ENCODE data around the gene PTPRG. TPM values are rescaled to one million over a fixed set of nuclear protein-coding genes. Genes with fewer than 3 reads are reported as not detected.
"Not testable (repeated sequence)": the region's sequence is repeated elsewhere in the genome, so short reads cannot be mapped to it uniquely, and the experiment has no call there.

Gene PTPRG
- total RNA-seq, 6 experiments from 2014 or later: 29.4 to 34.7 (median 32.7) TPM

DNA sequence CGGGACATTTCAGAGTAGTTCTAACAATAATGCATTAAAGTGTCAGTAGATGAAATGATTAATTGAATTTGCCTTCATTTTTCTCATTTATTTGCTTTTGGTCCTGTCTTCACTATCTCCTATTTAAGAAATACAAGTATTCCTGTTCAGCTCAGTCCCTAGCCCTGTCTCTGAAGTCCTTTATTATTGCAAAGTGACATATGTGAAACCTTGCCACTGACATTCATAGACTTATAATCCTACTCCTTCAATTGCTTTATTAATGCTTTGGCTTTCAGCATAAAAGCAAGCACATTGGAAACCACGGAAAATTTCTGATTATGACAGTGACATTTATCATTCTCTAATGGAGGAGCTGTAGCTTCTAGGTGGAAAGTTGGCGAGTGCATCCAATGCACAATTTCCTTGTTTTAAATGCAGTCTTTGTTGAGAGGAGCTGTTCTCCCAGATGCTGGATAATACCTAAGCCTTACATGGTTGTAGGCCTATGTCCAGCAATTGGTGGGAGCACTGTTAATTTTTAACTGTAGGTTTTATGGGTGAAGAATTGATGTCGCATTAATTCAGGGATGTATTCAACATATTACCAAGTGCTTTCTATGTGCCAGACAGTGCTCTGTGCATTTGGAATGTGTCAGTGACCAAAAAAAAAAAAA, 474.2 kb downstream of the PTPRG start:
- H3K27ac Mint-ChIP-seq: no peak overlapping the region
- peaks cover 20% of the 10 kb centered on the region for H3K4me1 Mint-ChIP-seq (ENCODE audit: low read depth)
- no peaks in the 10 kb centered on the region for H3K36me3 Mint-ChIP-seq (ENCODE audit: low read depth)
- DNase-seq: no peak
- no peak overlapping the region for H3K4me3 Mint-ChIP-seq
- peaks cover 3% of the 10 kb centered on the region for H3K27me3 Mint-ChIP-seq (ENCODE audit: insufficient read depth)
- no peaks in the 10 kb centered on the region for H3K9me3 Mint-ChIP-seq
- TF ChIP-seq, protein P1, sequence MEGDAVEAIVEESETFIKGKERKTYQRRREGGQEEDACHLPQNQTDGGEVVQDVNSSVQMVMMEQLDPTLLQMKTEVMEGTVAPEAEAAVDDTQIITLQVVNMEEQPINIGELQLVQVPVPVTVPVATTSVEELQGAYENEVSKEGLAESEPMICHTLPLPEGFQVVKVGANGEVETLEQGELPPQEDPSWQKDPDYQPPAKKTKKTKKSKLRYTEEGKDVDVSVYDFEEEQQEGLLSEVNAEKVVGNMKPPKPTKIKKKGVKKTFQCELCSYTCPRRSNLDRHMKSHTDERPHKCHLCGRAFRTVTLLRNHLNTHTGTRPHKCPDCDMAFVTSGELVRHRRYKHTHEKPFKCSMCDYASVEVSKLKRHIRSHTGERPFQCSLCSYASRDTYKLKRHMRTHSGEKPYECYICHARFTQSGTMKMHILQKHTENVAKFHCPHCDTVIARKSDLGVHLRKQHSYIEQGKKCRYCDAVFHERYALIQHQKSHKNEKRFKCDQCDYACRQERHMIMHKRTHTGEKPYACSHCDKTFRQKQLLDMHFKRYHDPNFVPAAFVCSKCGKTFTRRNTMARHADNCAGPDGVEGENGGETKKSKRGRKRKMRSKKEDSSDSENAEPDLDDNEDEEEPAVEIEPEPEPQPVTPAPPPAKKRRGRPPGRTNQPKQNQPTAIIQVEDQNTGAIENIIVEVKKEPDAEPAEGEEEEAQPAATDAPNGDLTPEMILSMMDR (IDR thresholded peaks at IDR 0.05): no peak

GRCh38 chr3:62036726-62037125, 475.4 kb downstream of the PTPRG start:
- no peak overlapping the region; the same call in 1 of the 2 replicates for H3K27ac Mint-ChIP-seq
- H3K27me3 Mint-ChIP-seq (ENCODE audit: insufficient read depth): peaks cover 3% of the 10 kb centered on the region

DNA sequence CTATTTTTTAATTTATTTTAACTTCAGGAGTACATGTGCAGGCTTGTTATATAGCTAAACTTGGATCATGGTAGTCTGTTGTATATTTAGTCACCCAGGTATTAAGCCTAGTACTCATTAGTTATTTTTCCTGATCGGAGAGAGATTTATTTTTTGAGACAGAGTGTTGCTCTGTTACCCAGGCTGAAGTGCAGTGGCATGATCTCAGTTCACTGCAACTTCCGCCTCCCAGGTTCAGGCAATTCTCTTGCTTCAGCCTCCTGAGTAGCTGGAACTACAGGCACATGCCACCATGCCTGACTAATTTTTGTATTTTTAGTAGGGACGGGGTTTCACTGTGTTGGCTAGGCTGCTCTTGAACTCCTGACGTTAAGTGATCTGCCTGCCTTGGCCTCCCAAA, 477.4 kb downstream of the PTPRG start:
- H3K4me3 Mint-ChIP-seq; DNase-seq; H3K36me3 Mint-ChIP-seq (ENCODE audit: low read depth); H3K27ac Mint-ChIP-seq; H3K9me3 Mint-ChIP-seq; H3K27me3 Mint-ChIP-seq (ENCODE audit: insufficient read depth): not testable (repeated sequence)
- peaks cover 27% of the 10 kb centered on the region for H3K4me1 Mint-ChIP-seq (ENCODE audit: low read depth)

More at GRCh38 chr3:62036726-62037125, 475.4 kb downstream of the PTPRG start:
- TF ChIP-seq, protein P1 (IDR thresholded peaks at IDR 0.05): no peak
- Mint-ChIP-seq H3K9me3 (no peaks in the 10 kb centered on the region), H3K4me3 (no peak overlapping the region), H3K4me1 (ENCODE audit: low read depth) (peaks cover 27% of the 10 kb centered on the region), H3K36me3 (ENCODE audit: low read depth) (no peaks in the 10 kb centered on the region)
- DNase-seq: no peak

DNA sequence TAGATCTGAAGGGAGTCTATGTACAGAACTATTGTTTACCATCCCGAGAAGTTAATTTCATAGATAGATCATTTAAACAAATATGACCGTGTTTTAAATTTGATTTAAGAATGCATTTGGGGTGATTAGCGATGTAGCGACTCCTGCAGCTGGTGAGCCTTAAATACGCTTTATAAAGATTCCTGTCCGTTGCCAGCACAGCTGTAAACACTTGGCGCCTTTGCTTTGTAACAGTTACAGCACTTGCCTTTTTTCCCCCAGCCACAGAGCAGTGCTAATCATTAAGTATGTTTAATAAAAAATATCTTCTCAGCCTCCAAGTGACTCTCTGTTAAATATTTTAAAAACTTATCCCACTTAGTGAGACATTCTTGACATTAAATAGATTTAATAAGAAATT, 478.2 kb downstream of the PTPRG start:
- Mint-ChIP-seq H3K27ac (no peak overlapping the region), H3K36me3 (ENCODE audit: low read depth) (no peaks in the 10 kb centered on the region), H3K9me3 (no peaks in the 10 kb centered on the region), H3K27me3 (ENCODE audit: insufficient read depth) (peaks cover 3% of the 10 kb centered on the region), H3K4me1 (ENCODE audit: low read depth) (peaks cover 27% of the 10 kb centered on the region), H3K4me3 (no peak overlapping the region)
- TF ChIP-seq, protein P1 (IDR thresholded peaks at IDR 0.05): no peak
- DNase-seq: no peak

- H3K36me3 Mint-ChIP-seq (ENCODE audit: low read depth): no peaks in the 10 kb centered on the region
- peaks cover 2% of the 10 kb centered on the region for H3K27me3 Mint-ChIP-seq (ENCODE audit: insufficient read depth)
- H3K4me1 Mint-ChIP-seq (ENCODE audit: low read depth): peaks cover 25% of the 10 kb centered on the region
- TF ChIP-seq, protein P1 (IDR thresholded peaks at IDR 0.05): no peak
- no peaks in the 10 kb centered on the region for H3K9me3 Mint-ChIP-seq
- no peak overlapping the region for H3K27ac Mint-ChIP-seq
- DNase-seq: no peak
- no peak overlapping the region for H3K4me3 Mint-ChIP-seq
Observed at GRCh38 chr3:62041681-62042080, 480.3 kb downstream of the PTPRG start.

DNA sequence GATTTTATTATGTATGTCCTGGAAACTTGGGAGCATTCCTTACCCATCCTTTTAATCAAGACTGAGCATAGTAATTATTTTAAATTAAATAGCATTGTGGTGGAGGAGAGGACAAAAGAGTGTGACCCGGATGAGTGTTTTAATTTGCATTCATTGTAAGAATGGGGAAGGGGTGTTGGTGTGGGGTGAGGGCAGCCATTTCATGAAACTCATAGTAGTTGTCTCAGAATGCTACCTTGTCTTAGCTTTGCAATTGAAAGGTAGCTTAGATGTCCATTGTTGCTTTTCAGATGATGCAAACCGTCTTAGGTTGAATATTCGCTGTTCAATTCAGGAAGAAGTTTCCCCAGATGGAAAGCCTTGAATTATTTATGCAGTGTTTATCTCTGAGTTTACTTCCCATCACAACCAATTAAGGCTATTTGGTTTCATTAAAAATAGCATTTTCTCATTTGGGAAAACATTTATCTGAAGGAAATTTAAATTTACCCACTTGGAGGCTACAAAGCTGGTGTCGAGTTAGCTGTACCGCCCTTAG, 483.6 kb downstream of the PTPRG start:
- DNase-seq: no peak
- Mint-ChIP-seq H3K4me1 (ENCODE audit: low read depth) (peaks cover 18% of the 10 kb centered on the region), H3K27me3 (ENCODE audit: insufficient read depth) (no peaks in the 10 kb centered on the region; the same call in 1 of the 2 replicates), H3K9me3 (no peaks in the 10 kb centered on the region), H3K27ac (no peak overlapping the region), H3K36me3 (ENCODE audit: low read depth) (no peaks in the 10 kb centered on the region), H3K4me3 (no peak overlapping the region)
- TF ChIP-seq, protein P1 (IDR thresholded peaks at IDR 0.05): no peak
